Mesenchymal stem cell (in vitro differentiated cells and primary cell): ENCODE measurements around the gene CDHR4.

Source experiments
- DNase-seq: peaks from one replicate; pipeline ENCODE4 v3.0.0-alpha.2; 2013
- H2AFZ ChIP-seq: one replicate; pipeline ENCODE4 v1.6.1; 2013; ENCODE audit warnings: low read depth, mild to moderate bottlenecking, control low read depth, inconsistent platforms, low read length, moderate library complexity
- H2AK5ac ChIP-seq: 2 replicates; pipeline ENCODE4 v1.6.1; 2013; ENCODE audit warnings: low read length, moderate library complexity, mild to moderate bottlenecking, inconsistent platforms; ENCODE audit not compliant: severe bottlenecking
- H2BK120ac ChIP-seq: one replicate; pipeline ENCODE4 v1.6.1; 2013; ENCODE audit warnings: low read depth, mild to moderate bottlenecking, inconsistent platforms, low read length, moderate library complexity
- H2BK12ac ChIP-seq, 2 experiments: one replicate each; pipeline ENCODE4 v1.6.1; 2013; ENCODE audit warnings: inconsistent platforms in 2 of 2, low read length in 2 of 2, mild to moderate bottlenecking in 2 of 2, moderate library complexity in 2 of 2, control low read depth in 1 of 2
- H2BK15ac ChIP-seq: one replicate; pipeline ENCODE4 v1.6.1; 2013; ENCODE audit warnings: mild to moderate bottlenecking, low read depth, inconsistent platforms; ENCODE audit not compliant: poor library complexity, severe bottlenecking
- H2BK5ac ChIP-seq: 2 replicates; pipeline ENCODE4 v1.6.1; 2013; ENCODE audit warnings: low read depth, mild to moderate bottlenecking, low read length, control low read depth, inconsistent platforms; ENCODE audit not compliant: poor library complexity, severe bottlenecking
- H3K14ac ChIP-seq, 2 experiments: one replicate each; pipeline ENCODE4 v1.6.1; 2013; ENCODE audit warnings: inconsistent platforms in 2 of 2, low read length in 2 of 2, control low read depth in 1 of 2, mild to moderate bottlenecking in 1 of 2, moderate library complexity in 1 of 2
- H3K18ac ChIP-seq, 2 experiments: one replicate each; pipeline ENCODE4 v1.6.1; 2013; ENCODE audit warnings: inconsistent platforms in 2 of 2, low read length in 2 of 2, control low read depth in 1 of 2, low read depth in 1 of 2, mild to moderate bottlenecking in 1 of 2
- H3K23ac ChIP-seq, 2 experiments: one replicate each; pipeline ENCODE4 v1.6.1; 2013; ENCODE audit warnings: inconsistent platforms in 2 of 2, low read length in 2 of 2, mild to moderate bottlenecking in 2 of 2, moderate library complexity in 2 of 2, control low read depth in 1 of 2
- H3K27ac ChIP-seq: 2 replicates; pipeline ENCODE4 v1.5.1; 2013; ENCODE audit warnings: mild to moderate bottlenecking, moderate library complexity, low read length, control low read depth, inconsistent platforms; ENCODE audit not compliant: poor library complexity, severe bottlenecking
- H3K27me3 ChIP-seq, 2 experiments: 2 replicates each; pipeline versions ENCODE4 v1.6.1 to v1.7.0; 2013; ENCODE audit warnings: low read length in 2 of 2, mild to moderate bottlenecking in 2 of 2, moderate library complexity in 2 of 2, control low read depth in 1 of 2, inconsistent platforms in 1 of 2; ENCODE audit not compliant: control insufficient read depth in 1 of 2, insufficient read depth in 1 of 2
- H3K36me3 ChIP-seq, 2 experiments: 2 replicates each; pipeline versions ENCODE4 v1.6.1 to v1.7.0; 2013; ENCODE audit warnings: low read length in 2 of 2, control low read depth in 1 of 2, inconsistent platforms in 1 of 2, low read depth in 1 of 2, mild to moderate bottlenecking in 1 of 2; ENCODE audit not compliant: insufficient read depth in 2 of 2, control insufficient read depth in 1 of 2
- H3K4ac ChIP-seq, 2 experiments: one replicate each; pipeline ENCODE4 v1.6.1; 2013; ENCODE audit warnings: inconsistent platforms in 2 of 2, low read length in 2 of 2, mild to moderate bottlenecking in 2 of 2, moderate library complexity in 2 of 2, control low read depth in 1 of 2, low read depth in 1 of 2
- H3K4me1 ChIP-seq: 2 replicates; pipeline ENCODE4 v1.6.1; 2013; ENCODE audit warnings: low read depth, low read length, control low read depth; ENCODE audit not compliant: control insufficient read depth, insufficient read depth
- H3K4me2 ChIP-seq: 2 replicates; pipeline ENCODE4 v1.6.1; 2013; ENCODE audit warnings: low read length, mild to moderate bottlenecking, inconsistent platforms; ENCODE audit not compliant: poor library complexity, severe bottlenecking
- H3K4me3 ChIP-seq, 2 experiments: 2 replicates each; pipeline versions ENCODE4 v1.5.1 to v1.7.0; 2013; ENCODE audit warnings: low read length in 2 of 2, mild to moderate bottlenecking in 2 of 2, control low read depth in 1 of 2, low read depth in 1 of 2; ENCODE audit not compliant: insufficient read depth in 1 of 2
- H3K79me1 ChIP-seq: replicated peaks from 2 replicates; pipeline ENCODE4 v1.6.1; 2013; ENCODE audit warnings: mild to moderate bottlenecking, control low read depth, low read length, inconsistent platforms; ENCODE audit not compliant: poor library complexity, severe bottlenecking
- H3K9ac ChIP-seq: 2 replicates; pipeline ENCODE4 v1.7.0; 2013; ENCODE audit warnings: mild to moderate bottlenecking, low read length, moderate library complexity
- H3K9me3 ChIP-seq: 2 replicates; pipeline ENCODE4 v1.7.0; 2013; ENCODE audit warnings: mild to moderate bottlenecking, low read length; ENCODE audit not compliant: control insufficient read depth
- H4K8ac ChIP-seq: one replicate; pipeline ENCODE4 v1.6.1; 2013; ENCODE audit warnings: inconsistent platforms, mild to moderate bottlenecking, low read length, moderate library complexity
- H4K91ac ChIP-seq: one replicate; pipeline ENCODE4 v1.6.1; 2013; ENCODE audit warnings: mild to moderate bottlenecking, low read length, inconsistent platforms
- WGBS: methylation state at CpG from one replicate; pipeline ENCODE4 v1.1.7; 2013; ENCODE audit warnings: mixed read lengths; 5-methylcytosine and 5-hydroxymethylcytosine counted together

The CDHR4 gene

DNA sequence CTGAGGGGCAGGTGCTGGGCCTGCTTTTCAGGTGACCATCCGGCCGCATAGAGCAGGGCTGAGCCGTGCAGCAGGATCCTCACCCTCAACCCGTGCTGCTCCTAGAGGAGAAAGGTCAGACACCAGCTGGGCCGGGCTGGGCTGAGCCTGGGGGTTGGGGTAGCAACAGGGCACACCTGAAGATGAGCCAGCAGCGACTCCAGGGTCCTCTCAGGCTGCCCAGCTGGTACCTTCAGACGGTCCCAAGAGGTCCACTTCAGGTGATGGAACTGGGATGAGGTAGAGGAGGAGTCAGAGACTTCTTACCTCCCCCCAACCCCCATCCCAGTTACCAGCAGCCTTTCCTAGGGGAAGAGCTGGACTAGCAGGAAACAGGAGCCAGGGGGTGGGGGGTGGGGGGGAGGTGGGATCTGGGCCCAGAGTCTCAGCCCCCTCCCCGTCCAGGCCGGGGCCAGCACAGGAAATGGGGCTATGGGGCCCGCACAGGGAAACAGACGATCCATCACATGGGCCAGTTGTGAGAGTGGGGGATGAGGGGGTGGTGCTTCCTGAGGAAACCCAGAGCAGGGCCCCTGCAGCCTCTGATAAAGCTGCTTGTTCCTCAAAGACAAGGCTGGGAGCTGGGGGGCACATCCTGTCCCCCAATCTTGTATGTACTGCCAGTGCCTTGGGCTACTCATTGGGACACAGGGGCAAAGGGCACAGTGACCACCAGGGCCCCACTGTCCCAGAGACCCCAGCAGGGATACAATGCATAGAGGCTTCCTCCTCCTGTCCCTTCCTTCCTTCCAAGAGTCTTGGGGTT, 6.4 kb upstream of the CDHR4 start:
- peak overlapping the region; percentile 99 for H2BK12ac ChIP-seq
- H2BK15ac ChIP-seq, result peak overlapping the region; percentile 99
- H3K14ac ChIP-seq, result peak overlapping the region in 1 of 2 experiments; percentile 98
- H2AFZ ChIP-seq, result no peak overlapping the region
- H4K91ac ChIP-seq, result peak overlapping the region; percentile 100
- DNase-seq, result peak; percentile 75
- no peaks in the 10 kb centered on the region for H3K9me3 ChIP-seq
- H3K9ac ChIP-seq, result peak overlapping the region; percentile 78
- peak overlapping the region; percentile 100 for H4K8ac ChIP-seq
- peak overlapping the region; percentile 99 for H3K18ac ChIP-seq
- H3K79me1 ChIP-seq, result no peaks in the 10 kb centered on the region
- H3K23ac ChIP-seq, result peak overlapping the region; percentile 79 to 87
- no peak overlapping the region for H2AK5ac ChIP-seq
- H3K4ac ChIP-seq, result peak overlapping the region; percentile 100
- no peak overlapping the region for H3K4me2 ChIP-seq
- peaks cover 10% of the 10 kb centered on the region for H3K4me1 ChIP-seq
- no peak overlapping the region for H2BK5ac ChIP-seq
- H3K27me3 ChIP-seq, result peaks cover 0 to 21% of the 10 kb centered on the region in 2 experiments
- H3K27ac ChIP-seq, result no peak overlapping the region
- peaks cover 3 to 35% of the 10 kb centered on the region in 2 experiments for H3K36me3 ChIP-seq
- peak overlapping the region in 1 of 2 experiments; percentile 64 for H3K4me3 ChIP-seq
- WGBS, result 14% methylated on average over 9 of the region's 11 CpGs
- H2BK120ac ChIP-seq, result peak overlapping the region; percentile 99

GRCh38 chr3:49805367-49805782, 5.7 kb upstream of the CDHR4 start:
- 58% methylated on average over 2 of the region's 3 CpGs for WGBS

DNA sequence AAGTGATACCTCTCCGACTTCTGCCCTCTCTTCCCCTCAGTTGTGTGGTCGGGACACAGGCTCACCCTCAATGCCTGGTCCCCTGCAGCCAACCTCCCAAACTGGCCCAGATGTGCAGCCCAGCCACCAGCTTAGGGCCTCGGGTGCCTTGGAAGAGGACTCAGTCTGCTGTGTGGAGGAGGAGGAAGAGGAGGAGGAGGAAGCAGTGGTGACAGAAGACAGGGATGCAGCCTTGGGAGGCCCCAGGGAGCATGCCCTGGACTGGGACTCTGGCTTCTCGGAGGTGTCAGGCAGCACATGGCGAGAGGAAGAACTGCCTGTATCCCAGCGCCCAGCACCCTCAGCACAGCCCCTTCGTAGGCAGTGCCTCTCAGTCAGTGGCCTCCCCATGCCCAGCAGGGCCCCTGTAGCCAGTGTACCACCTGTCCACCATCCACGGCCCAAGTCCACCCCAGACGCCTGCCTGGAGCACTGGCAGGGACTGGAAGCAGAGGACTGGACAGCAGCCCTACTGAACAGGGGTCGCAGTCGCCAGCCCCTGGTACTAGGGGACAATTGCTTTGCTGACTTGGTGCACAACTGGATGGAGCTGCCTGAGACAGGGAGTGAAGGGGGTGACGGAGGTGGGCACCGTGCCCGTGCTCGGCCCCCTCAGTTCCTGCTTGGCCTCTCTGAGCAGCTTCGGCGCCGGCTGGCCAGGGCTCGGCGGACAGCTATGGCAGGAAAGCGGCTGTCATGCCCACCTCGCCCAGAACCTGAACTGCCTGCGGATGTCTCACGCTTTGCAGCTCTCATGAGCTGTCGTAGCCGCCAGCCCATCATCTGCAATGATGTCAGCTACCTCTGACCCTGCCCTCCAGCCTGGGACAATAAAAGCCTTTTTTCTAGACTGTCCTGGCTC, 4.7 kb upstream of the CDHR4 start:
- peak overlapping the region in 1 of 2 experiments; percentile 91 for H3K4me3 ChIP-seq
- peak overlapping the region; percentile 92 to 99 for H3K18ac ChIP-seq
- no peak overlapping the region for H3K27ac ChIP-seq
- no peak overlapping the region for H2AK5ac ChIP-seq
- DNase-seq, result no peak
- H3K14ac ChIP-seq, result peak overlapping the region in 1 of 2 experiments; percentile 97
- H2AFZ ChIP-seq, result no peak overlapping the region
- H2BK12ac ChIP-seq, result peak overlapping the region; percentile 33 to 82
- peaks cover 12% of the 10 kb centered on the region for H3K4me1 ChIP-seq
- peak overlapping the region; percentile 77 for H4K91ac ChIP-seq
- peak overlapping the region; percentile 51 for H2BK120ac ChIP-seq
- H3K27me3 ChIP-seq, result peaks cover 0 to 23% of the 10 kb centered on the region in 2 experiments
- WGBS, result 66% methylated on average over 26 of the region's 26 CpGs
- H3K4me2 ChIP-seq, result no peak overlapping the region
- no peak overlapping the region for H2BK5ac ChIP-seq
- peak overlapping the region; percentile 72 to 75 for H3K4ac ChIP-seq
- peak overlapping the region; percentile 85 for H2BK15ac ChIP-seq
- H3K9me3 ChIP-seq, result no peaks in the 10 kb centered on the region
- H3K36me3 ChIP-seq, result peaks cover 3 to 18% of the 10 kb centered on the region in 2 experiments
- H3K9ac ChIP-seq, result peak overlapping the region; percentile 96
- peak overlapping the region; percentile 88 for H4K8ac ChIP-seq
- no peaks in the 10 kb centered on the region for H3K79me1 ChIP-seq
- H3K23ac ChIP-seq, result peak overlapping the region in 1 of 2 experiments; percentile 56

More at GRCh38 chr3:49805367-49805782, 5.7 kb upstream of the CDHR4 start:
- Histone ChIP-seq H3K9me3 (no peaks in the 10 kb centered on the region), H2AK5ac (no peak overlapping the region), H3K9ac (peak overlapping the region; percentile 96), H3K4ac (peak overlapping the region; percentile 100), H3K4me2 (no peak overlapping the region), H3K36me3 (peaks cover 3 to 28% of the 10 kb centered on the region in 2 experiments), H3K14ac (peak overlapping the region in 1 of 2 experiments; percentile 98), H4K91ac (peak overlapping the region; percentile 100), H3K27ac (no peak overlapping the region), H3K79me1 (no peaks in the 10 kb centered on the region), H2BK15ac (peak overlapping the region; percentile 99), H2BK5ac (no peak overlapping the region), H3K4me3 (peak overlapping the region in 1 of 2 experiments; percentile 91), H2BK12ac (peak overlapping the region; percentile 71 to 99), H2AFZ (no peak overlapping the region), H2BK120ac (peak overlapping the region; percentile 99), H3K23ac (peak overlapping the region in 1 of 2 experiments; percentile 79), H3K27me3 (peaks cover 0 to 23% of the 10 kb centered on the region in 2 experiments), H3K18ac (peak overlapping the region; percentile 99), H4K8ac (peak overlapping the region; percentile 100), H3K4me1 (peaks cover 10% of the 10 kb centered on the region)
- peak; percentile 78 for DNase-seq
